ENCODE results near the gene RUNX2.

RUNX2 gene

DNA sequence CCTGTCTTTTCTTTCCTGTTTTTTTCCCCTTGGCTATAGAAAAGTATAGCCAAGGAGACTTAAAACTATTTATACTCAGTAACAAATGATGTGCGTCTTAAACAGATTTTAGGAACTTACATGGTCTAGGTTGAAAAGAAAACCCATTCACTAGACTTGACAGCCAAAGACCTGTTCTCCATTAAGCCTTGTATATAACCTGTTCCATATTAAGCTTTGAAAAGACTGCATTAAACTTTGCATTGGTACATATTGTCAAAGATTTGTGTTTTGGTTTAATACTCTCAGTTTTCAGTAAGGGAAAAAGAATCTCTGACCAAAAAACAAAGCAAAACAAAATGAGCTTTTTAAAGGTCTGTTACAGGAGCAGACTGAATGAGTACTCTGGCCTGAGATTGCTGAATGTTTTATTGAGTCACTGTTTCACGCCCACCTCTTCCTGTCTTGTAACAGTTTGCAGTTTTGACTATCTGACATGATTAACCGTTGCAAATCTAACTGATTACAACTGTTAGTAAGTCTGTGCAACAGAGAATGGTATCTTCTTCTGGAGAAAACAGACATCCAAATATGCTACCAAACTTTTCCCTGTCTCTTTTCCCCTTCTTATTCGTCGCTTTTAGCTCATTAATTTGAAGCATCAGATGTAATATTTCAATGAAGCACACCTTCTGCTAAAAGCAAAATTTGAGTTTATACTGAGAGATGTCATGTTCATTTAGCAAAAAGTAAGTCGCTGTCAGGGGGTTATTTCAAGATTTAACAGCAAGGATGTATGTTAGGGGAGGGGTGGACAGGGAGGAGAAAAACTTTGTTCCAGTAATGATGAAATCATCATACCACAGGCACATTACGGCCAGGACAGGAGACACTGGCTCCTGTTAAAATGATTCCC, 108.7 kb downstream of the RUNX2 start:
- DNase-seq: no peak

DNA sequence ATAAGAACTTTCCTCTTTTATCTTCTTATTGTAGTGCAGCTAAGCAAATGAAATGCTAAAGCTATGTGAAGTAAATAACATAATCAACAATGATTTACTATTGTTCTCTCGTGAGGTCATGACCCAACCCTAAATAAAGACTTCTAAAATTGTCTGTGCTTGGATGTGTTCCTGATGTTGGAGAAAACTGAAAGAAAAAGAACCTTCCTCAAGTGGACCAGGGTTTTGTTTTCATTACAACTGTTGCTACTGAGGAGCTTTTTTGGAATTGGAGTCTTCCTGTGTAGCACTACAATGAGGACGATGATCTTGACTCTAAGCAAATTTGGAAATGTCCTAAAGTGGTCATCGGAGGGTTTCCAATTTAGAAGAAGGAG, 109.3 kb downstream of the RUNX2 start:
- DNase-seq: no peak

DNA sequence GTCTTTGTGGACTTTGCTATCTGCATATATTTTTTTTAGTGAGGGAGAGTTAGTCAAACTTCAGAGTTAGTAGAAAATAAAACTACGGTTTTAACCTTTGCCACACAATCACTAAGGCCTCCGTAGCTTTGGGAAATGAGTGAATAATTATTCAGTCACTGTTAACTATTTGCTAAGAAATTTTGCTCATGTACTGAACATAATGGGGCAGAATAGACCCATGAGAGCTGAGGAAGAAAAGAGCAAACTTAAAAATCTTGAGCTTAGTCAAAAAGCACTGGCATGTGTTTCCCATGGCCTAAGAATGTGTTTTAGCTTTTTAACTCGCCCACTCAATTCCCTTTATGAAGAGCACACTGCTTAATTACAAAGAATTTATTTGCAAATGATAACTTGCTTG, 110.0 kb downstream of the RUNX2 start:
- DNase-seq: no peak

DNA sequence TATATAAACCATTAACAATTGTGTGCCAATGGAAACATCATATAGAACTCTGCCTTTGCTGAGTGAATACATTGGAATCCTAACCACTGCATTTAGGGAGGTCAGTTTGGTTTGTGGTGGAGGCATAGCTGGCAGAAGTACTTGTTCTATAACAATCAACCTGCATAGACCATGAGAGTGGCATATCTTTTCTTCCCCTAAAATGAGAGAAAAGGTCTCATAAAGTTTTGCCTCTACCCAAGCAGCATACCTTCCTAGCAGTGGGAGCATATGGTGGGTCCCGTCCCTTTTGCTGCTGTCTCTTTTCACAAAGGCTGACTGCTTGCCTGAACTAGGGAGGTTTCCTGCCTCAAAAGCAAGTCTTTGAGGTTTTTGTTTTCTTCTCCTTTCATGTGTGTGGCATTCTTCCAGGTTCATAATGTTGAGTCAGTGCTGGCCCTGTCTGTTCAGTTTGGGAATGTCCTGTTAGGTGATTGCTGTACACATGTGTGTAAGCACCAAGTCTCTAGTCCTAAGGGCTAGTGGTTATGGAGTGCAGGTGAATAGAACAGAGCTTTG, 110.8 kb downstream of the RUNX2 start:
- DNase-seq: no peak

DNA sequence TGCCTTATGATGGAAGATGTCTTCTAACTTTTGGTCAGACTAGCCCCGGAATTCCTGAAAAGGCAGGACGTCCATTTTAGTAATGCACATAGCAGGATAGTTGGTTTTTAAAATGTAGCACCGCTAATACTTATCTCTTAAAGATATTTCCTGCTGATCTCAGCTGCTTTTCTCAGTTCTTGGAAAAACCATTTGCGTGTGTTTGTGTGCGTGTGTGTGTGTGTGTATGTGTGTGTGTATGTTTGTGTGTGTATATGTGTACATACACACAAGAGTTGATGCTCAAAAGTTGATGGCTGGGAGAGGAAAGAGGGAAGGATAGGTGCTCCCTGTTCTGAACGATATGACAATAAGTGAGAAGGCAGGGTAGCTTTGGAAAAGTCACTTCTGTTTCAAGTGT, 111.3 kb downstream of the RUNX2 start:
- no peak for DNase-seq

DNA sequence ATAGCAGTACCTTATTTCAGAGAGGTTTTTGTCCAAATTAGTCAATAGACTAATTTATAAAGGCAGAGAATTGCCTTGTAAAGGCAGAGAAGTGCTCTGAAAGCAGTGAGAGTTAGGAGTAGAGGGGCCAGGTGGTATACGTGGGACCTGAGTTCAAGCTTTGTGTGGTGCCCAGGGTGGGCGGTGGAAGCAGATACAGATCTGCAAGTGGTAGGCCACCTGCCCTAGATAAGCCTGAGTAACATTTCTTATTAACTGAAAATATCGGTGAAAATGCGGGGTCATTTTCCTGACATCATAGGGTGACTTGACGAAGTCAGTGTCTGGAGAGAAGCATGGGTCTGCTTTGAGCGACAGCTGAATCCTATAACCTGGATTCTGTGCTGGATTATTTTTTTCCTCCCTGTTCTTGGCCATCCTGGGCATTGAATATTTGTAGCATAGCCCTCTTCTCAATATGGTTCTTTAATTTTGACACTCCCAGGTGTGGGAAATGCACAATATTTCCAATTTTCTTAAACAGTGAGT, 111.8 kb downstream of the RUNX2 start:
- DNase-seq: no peak

DNA sequence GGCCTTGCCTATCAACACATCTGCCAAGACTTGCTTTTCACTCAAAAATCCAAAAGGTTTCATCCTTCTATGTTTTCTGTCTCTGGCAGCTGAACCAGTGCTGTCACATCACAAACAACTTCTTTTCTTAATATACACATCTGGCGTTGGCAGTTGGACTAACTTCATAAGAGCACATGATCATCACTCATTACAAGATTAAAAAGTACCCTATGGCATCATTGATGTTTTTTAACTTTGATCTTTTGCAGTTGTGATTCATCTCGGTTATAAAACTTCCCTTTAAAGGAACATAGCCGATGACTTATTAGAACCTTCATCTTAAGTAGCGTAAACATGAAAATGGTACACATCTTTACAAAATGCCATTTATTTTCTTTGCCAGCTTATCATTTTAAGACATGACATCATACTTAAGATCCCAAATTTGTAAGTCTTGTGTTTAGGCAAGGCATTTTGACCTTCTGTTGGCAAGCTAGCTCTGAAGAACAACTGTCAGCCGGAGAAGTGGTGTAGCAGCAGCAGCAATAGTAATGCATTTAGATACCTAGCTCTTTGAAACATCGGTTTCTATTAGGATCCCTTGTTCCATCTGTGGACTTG, 113.8 kb downstream of the RUNX2 start:
- DNase-seq: no peak

DNA sequence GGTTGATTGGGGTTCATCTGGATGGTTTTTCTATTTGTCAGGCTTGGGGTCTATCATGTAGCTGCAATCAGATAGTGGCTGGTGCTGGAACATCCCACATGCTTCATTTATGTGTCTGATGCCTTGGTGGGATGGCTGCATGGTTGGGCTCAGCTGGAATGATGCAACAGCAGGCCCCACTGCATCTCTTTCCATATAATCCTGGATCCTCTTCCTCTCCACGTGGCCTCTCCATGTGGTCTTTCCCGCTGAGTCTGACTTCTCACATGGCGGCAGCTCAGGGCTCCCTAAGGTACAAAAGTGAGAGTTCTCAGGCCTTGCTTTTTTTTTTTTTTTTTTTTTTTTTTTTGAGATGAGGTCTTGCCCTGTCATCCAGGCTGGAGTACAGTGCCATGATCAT, 114.6 kb downstream of the RUNX2 start:
- DNase-seq: no peak

DNA sequence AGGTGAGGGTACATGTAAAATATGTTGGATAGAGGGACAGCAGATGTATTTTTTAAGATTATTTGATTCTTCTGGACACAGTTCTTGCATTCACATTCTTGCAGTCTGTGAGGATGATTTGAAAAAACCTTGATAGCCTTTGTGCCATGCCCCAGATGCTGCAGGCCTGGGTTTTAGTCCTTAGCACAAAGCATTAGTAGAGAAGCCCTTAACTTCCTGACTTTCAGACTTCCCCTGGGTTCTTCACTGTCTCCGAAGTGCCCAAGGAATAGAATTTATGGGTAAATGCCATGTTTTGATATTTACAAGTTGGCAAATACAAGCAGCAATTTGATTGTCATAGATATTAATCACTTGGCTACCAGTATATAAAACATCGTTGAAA, 117.2 kb downstream of the RUNX2 start:
- DNase-seq: no peak

DNA sequence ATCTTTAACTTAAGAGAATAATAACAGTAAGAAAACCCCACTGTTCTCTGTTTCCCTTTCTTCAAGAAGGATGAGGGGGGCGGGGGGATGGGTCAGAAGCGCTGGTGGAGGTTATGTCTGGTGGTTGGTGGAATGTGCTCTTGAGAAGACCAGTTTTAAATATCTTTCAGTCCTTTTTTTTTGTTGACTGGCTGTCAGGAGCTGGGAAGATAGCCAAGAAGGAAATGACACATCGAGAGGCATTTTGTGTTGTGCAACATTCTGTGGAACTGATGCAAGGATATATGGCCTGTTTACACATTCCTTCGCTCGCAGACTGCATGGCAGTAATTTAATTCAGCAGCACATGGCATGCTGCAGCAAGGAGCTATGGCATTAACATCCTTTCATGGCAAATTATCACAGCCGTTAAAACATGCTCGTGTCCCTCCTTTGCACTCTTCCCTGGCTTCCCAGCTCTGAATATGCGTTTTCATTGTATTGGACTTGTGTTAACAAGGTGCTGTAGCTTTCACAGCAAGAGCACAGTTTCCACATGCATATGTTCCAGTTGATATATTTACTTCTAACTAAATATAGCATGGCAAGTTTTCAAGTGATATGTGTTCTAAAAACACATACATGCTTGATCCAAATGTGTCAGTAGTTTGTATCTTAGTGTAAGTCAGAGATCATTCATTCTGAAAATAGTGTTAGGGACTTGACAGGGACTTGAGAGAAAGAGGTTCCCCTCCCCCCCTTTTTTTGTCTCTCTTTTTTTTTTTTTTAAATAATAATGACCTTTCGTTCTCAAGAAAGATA, 117.8 kb downstream of the RUNX2 start:
- DNase-seq: peak; percentile 91

DNA sequence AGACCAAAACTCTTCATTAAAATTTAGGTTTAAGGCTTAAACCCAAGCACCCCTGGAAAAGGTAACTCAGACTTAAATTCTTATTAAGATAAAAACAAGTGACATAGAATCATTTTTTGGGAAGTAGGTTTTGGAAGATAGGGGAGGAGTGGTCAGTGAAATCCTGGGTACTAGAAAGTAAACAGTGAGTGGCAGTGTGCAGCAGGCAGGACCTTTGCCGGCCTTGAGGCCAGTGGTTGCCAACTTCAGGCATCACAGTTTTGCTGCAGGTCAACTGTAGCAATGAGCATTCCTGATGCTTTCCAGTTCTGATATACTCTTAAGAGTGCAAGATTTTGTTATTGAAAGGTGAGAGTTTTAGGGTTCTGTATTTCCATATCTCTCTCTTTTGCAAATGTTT, 118.9 kb downstream of the RUNX2 start:
- DNase-seq: no peak

DNA sequence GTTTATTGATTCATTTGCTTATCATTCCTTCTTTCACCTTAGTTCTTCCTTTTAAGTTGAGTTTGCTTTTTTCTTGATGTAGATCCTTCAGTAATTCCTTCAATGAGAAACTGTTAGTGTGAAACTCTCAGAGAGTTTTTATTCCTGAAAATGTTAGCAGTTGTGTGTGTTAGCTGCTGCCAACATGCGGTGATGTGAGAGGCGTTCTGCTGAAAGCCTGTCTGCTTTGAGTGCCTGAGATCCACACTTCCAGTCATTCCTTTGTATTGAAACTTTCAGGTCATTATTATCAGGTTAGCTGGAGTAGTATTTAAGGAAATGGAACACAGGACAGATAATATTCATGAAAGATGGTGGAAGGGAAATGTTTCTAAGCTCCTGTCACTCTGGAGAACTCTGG, 119.6 kb downstream of the RUNX2 start:
- DNase-seq: no peak

DNA sequence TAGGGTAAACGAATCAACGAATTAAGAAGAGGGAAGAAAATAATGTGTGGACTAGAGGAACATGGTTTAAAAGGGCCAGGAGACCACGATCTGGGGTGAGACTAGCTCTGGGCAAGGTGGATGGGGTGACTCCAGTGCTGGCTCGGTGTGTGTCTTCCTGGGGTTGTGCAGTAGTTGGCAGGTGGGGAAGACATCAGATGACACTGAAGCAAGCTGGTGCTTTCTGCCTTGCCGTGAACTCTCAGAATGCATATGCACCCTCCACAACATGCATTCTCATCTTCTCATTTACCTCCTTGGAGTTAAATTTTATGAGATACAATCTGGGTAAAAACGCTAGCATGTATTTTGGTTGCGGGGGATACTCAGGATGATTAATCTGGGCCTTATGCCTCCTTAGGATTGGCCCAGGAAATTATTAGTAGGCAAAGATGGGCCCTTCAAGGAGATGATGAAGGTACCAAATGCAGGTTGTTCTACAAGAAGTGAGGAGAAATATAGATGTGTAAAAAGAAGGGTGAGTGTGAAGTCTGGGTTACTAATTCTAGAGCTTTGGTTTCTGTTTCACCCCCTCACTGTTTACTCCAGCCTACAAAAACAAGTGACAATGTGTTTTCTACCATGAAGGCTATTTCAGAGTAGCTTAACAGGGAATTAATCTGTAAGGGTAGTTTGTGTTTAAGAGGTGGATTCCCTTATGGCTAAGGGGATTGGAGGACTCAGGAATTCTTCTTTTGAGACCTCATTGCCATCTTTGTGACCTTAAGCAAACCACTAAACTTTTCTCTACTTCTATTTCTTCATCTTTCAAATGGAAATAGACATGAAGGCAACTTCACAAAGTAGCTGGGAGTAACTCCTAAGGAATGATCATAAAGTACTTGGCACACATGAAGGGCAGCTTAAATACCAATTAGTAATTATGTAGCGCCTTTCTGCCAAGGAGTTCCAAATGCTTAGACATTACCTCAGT, 120.6 kb downstream of the RUNX2 start:
- no peak for DNase-seq

DNA sequence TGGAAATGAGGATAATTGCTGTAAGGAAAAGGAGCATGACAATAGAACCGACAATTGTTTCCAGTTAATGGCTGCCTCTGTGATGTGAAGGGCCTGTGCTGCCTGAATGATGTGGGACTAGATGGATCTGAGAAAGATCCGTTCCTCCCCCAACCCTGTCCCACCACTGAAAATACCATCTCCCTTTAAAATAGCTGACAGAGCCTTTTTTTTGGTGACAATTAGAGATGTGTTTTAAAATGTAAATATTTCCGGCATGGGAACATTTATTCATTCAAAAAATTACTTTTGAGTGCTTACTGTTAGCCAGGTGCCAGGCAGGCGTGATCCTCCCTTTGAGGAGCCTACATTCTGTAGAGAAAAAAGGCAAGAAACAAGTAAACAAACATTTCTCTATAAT, 122.0 kb downstream of the RUNX2 start:
- no peak for DNase-seq

DNA sequence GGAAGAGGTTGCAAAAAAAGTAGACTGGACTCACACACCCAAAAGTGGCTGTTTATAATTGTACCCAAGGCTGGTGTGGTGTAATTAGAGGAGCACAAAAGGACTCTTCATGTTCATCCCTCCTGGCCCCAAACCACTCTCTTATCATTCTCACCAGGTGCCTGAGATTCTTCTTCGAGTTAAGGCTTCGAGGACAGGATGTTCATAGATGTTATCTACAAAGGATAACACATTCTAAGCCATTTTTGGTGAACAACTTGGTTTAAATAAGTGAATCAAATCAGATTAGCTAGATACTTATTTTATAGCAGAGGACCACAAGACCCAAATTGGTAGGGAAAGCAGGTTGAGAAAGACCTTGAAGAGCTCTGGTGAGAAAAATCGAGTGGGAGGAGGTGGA, 122.7 kb downstream of the RUNX2 start:
- no peak for DNase-seq

DNA sequence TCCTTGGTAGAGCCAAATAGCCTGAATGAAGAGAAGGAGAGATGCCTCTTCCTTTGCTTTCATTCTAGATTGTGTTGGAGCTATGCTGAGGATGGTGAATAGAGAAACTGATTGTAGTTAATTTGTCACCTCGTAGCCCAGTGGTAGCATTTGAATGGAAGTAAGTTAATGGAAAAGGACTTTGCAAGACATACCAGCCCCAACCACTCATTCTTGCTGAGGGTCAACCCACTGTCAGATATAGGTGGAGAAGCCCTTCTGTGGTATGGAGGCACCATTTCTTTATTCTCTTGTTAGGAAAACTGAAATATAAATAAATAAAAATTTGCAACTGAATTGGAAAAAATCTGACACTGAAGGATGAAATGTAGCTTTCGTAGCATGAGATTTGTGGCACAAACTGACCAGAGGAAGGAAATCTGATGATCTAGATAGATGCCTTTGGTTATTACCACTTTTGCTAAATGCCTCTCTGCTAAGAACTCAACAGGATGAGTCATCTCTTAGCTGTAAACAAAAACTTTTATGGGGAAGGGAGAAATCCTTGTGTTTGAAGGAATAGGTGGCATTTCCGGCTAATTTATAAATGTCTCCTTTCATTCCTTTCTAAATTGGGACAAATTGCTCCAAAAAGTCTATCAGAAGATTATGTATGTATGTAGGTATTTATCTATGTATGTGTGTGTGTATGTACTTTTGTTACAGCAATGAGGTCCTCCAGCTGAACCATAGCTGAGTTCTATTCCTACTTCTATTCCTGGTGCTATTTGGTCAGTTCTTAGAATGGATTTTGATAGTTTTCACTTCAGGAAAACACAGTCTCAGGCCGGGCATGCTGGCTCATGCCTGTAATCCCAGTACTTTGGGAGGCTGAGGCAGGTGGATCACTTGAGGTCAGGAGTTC, 126.1 kb downstream of the RUNX2 start:
- no peak for DNase-seq

DNA sequence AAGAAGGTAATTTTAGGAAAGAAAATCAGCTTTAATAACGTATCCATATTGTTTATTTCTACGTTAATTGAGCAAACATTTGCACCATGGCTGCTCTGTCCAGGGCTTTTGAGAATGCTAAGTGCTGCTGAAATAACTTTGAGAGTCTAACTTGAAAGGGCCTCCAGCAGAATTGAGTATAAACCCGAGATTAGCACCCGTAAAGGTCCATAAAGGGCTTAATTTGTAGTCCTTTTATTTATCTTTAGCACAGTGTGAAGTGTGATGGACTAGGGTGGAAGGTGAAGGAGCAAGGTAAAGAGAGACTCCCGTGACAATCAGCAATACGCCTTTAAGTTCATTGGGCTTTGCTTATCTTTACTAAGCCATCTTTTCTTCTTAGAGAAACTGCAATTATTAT, 127.3 kb downstream of the RUNX2 start:
- no peak for DNase-seq

DNA sequence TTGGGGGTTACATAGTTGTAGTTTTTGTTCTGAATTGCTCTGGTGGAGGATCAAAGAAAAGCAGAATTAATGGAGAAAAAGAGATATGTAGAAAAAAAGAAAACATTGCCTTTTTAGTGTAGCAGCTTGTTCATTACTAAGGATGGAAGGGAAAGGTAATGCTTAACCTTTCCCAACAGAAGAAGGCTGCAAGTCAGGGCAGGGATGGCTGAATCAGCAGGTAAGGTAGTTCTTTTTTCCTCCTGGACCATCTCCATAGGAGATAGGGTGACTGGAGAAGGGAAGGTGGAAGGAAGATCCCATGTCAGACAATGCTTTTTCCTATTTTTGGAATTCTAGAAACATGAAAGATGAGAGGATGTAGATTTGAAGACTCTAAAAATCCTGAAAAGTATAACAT, 129.0 kb downstream of the RUNX2 start:
- no peak for DNase-seq

DNA sequence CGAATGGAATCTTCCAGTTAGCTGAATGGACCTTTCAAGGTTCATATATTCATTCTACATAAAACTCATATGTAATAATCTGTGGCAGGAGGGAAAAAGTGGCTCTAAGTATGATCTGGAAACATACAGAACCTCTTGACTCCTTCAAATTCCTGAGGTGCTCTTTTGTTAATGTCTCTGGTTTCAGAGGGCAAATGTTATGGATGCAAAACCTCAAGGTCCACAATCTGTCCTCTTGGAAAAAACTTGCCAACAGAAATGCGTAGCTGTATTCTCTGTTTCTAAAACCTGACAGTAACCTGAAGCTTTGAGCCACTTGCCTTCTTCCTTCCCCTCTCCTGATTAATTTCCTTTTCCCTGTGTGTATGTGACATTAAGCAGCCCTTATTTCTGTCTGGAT, 130.5 kb downstream of the RUNX2 start:
- no peak for DNase-seq

DNA sequence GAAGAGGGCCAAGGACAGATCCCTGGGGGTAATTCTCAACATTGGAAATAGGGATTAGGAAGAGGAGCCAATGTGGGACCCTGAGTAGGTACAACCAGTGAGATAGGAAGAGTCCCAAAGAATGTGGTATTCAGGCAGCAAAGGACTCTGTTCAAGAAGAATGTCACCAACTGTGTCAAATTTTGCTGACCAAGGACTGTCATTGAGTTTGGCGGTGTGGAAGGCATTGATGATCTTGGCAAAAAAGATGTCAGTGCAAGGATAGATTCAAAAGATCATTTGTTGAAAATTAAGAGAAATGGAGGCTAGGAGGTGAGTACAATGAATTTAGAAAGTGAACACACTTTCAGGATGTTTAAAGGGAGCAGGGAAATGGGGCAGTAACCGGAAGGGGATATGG, 132.0 kb downstream of the RUNX2 start:
- no peak for DNase-seq

DNA sequence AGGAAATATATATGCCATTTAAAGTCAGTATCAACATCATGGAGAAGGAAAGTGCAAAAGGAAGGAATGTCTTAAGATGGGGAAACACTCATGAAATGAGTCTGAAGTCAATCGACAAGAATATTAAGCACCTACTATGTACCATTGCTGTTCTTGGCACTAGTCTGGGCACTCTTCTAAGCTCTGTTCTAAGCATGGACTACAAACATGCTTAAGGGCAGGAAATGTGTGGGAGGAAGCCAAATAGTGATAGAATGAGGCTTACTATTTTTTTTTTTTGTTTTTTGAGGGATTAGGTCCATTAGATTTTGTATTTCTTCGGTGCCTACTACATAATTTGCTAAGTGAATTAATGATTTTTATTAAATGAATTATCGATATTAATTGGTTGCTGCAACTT, 133.4 kb downstream of the RUNX2 start:
- no peak for DNase-seq
